HEK293 (cell line): ENCODE results near the gene TBC1D14.

ENCODE experiments used
- CTCF ChIA-PET: fragments of 350-600 bp; formaldehyde crosslinking; extraction: SDS; loops from one replicate; lab custom pipeline; 2021; ENCODE audit warnings: antibody characterized with exemption; lab: Yijun Ruan, JAX
- POLR2A ChIA-PET: fragments of 300-600 bp; formaldehyde crosslinking; extraction: SDS; loops from one replicate; lab custom pipeline; 2020; ENCODE audit warnings: antibody characterized with exemption, inconsistent platforms; lab: Yijun Ruan, JAX
- H3K27ac ChIP-seq: fragments of 200-500 bp; sonication (Bioruptor generic); 2 replicates; pipeline ENCODE4 v1.5.1; 2014; ENCODE audit warnings: low read depth, low read length, control low read depth, inconsistent platforms; ENCODE audit errors: extremely low read depth
- H3K36me3 ChIP-seq, 2 experiments: fragments of 200-500 bp in 1 of 2; sonication (Bioruptor generic) in 1 of 2; 1 replicate in 1 of 2; 2 replicates in 1 of 2; pipeline ENCODE4 v1.5.1; 2014 to 2017; ENCODE audit warnings: inconsistent platforms in 2 of 2, low read length in 2 of 2; ENCODE audit not compliant: control insufficient read depth in 2 of 2, insufficient read depth in 1 of 2
- H3K4me1 ChIP-seq: fragments of 200-500 bp; sonication (Bioruptor generic); 2 replicates; pipeline ENCODE4 v1.5.1; 2014; ENCODE audit warnings: mild to moderate bottlenecking, low read length, inconsistent platforms; ENCODE audit not compliant: control insufficient read depth, insufficient read depth
- H3K4me3 ChIP-seq: 2 replicates; pipeline ENCODE4 v1.5.1; 2011; ENCODE audit warnings: low read depth, mild to moderate bottlenecking, control low read depth, low read length, moderate library complexity
- H3K9me3 ChIP-seq: fragments of 200-500 bp; sonication (Bioruptor generic); 2 replicates; pipeline ENCODE4 v1.5.1; 2014; ENCODE audit warnings: low read depth, low read length, inconsistent platforms; ENCODE audit not compliant: control insufficient read depth, insufficient read depth
- EGR2 ChIP-seq: fragments of 450-650 bp; formaldehyde crosslinking; IDR thresholded peaks from 2 replicates; pipeline ENCODE4 v1.5.1; 2016; ENCODE audit warnings: low read depth, missing biosample characterization, missing genetic modification characterization
- GLIS2 ChIP-seq: fragments of 450-650 bp; formaldehyde crosslinking; IDR thresholded peaks from 2 replicates; pipeline ENCODE4 v1.5.1; 2016; ENCODE audit warnings: missing biosample characterization, missing genetic modification characterization
- HOXD13 ChIP-seq: sonication (generic); formaldehyde crosslinking; IDR thresholded peaks from 2 replicates; pipeline ENCODE4 v1.8.0; 2022; ENCODE audit warnings: missing genetic modification reagents, borderline replicate concordance
- KLF7 ChIP-seq: fragments of 450-650 bp; formaldehyde crosslinking; IDR thresholded peaks from 2 replicates; pipeline ENCODE4 v1.5.1; 2016; ENCODE audit warnings: missing biosample characterization, missing genetic modification characterization, borderline replicate concordance
- PATZ1 ChIP-seq: fragments of 450-650 bp; formaldehyde crosslinking; IDR thresholded peaks from 2 replicates; pipeline ENCODE4 v1.5.1; 2016; ENCODE audit warnings: missing biosample characterization, missing genetic modification characterization
- PRDM2 ChIP-seq: fragments of 450-650 bp; formaldehyde crosslinking; IDR thresholded peaks from 2 replicates; pipeline ENCODE4 v1.5.1; 2016; ENCODE audit warnings: missing biosample characterization, missing genetic modification characterization, borderline replicate concordance
- RBAK ChIP-seq: fragments of 450-650 bp; formaldehyde crosslinking; IDR thresholded peaks from 2 replicates; pipeline ENCODE4 v1.5.1; 2016; ENCODE audit warnings: missing biosample characterization, missing genetic modification characterization
- TSHZ1 ChIP-seq: fragments of 450-650 bp; formaldehyde crosslinking; IDR thresholded peaks from 2 replicates; pipeline ENCODE4 v1.5.1; 2016; ENCODE audit warnings: missing biosample characterization, missing genetic modification characterization, borderline replicate concordance
- ZFP3 ChIP-seq: fragments of 450-650 bp; formaldehyde crosslinking; IDR thresholded peaks from 2 replicates; pipeline ENCODE4 v1.5.1; 2016; ENCODE audit warnings: low read depth, missing biosample characterization, missing genetic modification characterization
- ZNF530 ChIP-seq: fragments of 450-650 bp; formaldehyde crosslinking; IDR thresholded peaks from 2 replicates; pipeline ENCODE4 v1.5.1; 2016; ENCODE audit warnings: low read depth, missing biosample characterization, missing genetic modification characterization
- ZNF707 ChIP-seq: fragments of 450-650 bp; formaldehyde crosslinking; IDR thresholded peaks from 2 replicates; pipeline ENCODE4 v1.5.1; 2016; ENCODE audit warnings: missing biosample characterization, missing genetic modification characterization

The TBC1D14 gene

GRCh38 chr4:6967846-6968340 lies 58.3 kb downstream of the TBC1D14 start (continued):
- TF ChIP-seq PRDM2 (tag by site-specific recombination) (no peak), EGR2 (tag by site-specific recombination) (no peak), RBAK (tag by site-specific recombination) (no peak), HOXD13 (CRISPR knock-in tag) (no peak), KLF7 (tag by site-specific recombination) (no peak), ZFP3 (tag by site-specific recombination) (no peak), ZNF707 (tag by site-specific recombination) (no peak)

GRCh38 chr4:6968496-6968895 lies 58.9 kb downstream of the TBC1D14 start:
- Histone ChIP-seq H3K9me3 (no peaks in the 10 kb centered on the region), H3K4me1 (no peaks in the 10 kb centered on the region), H3K4me3 (no peak overlapping the region), H3K27ac (no peak overlapping the region), H3K36me3 (peaks cover 0 to 15% of the 10 kb centered on the region in 2 experiments; a peak in 1 of 3 replicates)
- CTCF ChIA-PET, result no interaction called here
- POLR2A ChIA-PET, result no interaction called here
- no peak for TF ChIP-seq PATZ1 (tag by site-specific recombination)
- no peak for TF ChIP-seq GLIS2 (tag by site-specific recombination)
- no peak for TF ChIP-seq TSHZ1 (tag by site-specific recombination)
- TF ChIP-seq ZNF530 (tag by site-specific recombination), result no peak
- TF ChIP-seq, all 188 proteins: peak for 0
